HepG2 (cell line): ENCODE results near the gene VPS52. TPM values are rescaled to one million over a fixed set of nuclear protein-coding genes. Genes with fewer than 3 reads are reported as not detected.
A peak's percentile ranks its signal among the peaks of the same experiment; 100 is the strongest.

Source experiments
- ATF7 ChIP-seq, 2 experiments: fragments of 450-650 bp in 1 of 2; sonication (generic) in 1 of 2; formaldehyde crosslinking in 1 of 2; IDR thresholded peaks; 2 replicates each; pipeline versions ENCODE4 v1.4.0 to v1.6.1; 2016 to 2020; ENCODE audit warnings: antibody characterized with exemption in 1 of 2, mild to moderate bottlenecking in 1 of 2, missing genetic modification reagents in 1 of 2
- ATF7-NPFF ChIP-seq: sonication (generic); formaldehyde crosslinking; IDR thresholded peaks from 2 replicates; pipeline ENCODE4 v1.8.1; 2023; ENCODE audit warnings: mild to moderate bottlenecking, low read depth, missing genetic modification reagents, moderate library complexity
- CREM ChIP-seq, 2 experiments: sonication (generic) in 1 of 2; formaldehyde crosslinking in 1 of 2; IDR thresholded peaks; 2 replicates each; pipeline versions ENCODE4 v1.4.0 to v1.6.1; 2016 to 2020; ENCODE audit warnings: antibody characterized with exemption in 1 of 2, mild to moderate bottlenecking in 1 of 2, missing genetic modification reagents in 1 of 2
- ETS1 ChIP-seq: sonication (generic); formaldehyde crosslinking; IDR thresholded peaks from 2 replicates; pipeline ENCODE4 v1.4.0; 2020; ENCODE audit warnings: missing genetic modification reagents
- FOXO1 ChIP-seq: sonication (generic); formaldehyde crosslinking; IDR thresholded peaks from 2 replicates; pipeline ENCODE4 v1.4.0; 2020; ENCODE audit warnings: missing genetic modification reagents
- GABPB1 ChIP-seq: IDR thresholded peaks from 2 replicates; pipeline ENCODE4 v1.6.1; 2016; ENCODE audit warnings: mild to moderate bottlenecking, missing genetic modification reagents, moderate library complexity, missing compliant biosample characterization
- HCFC1 ChIP-seq: fragments of 150-350 bp; IDR thresholded peaks from 2 replicates; pipeline ENCODE4 v1.6.1; 2014; ENCODE audit warnings: low read depth, low read length
- HMG20A ChIP-seq: IDR thresholded peaks from 2 replicates; pipeline ENCODE4 v1.6.1; 2016; ENCODE audit warnings: borderline replicate concordance
- HNRNPH1 ChIP-seq: fragments of 200-400 bp; formaldehyde crosslinking; optimal IDR thresholded peaks from 2 replicates; pipeline ENCODE3; 2017; ENCODE audit warnings: mild to moderate bottlenecking, low read depth, low read length
- JUNB ChIP-seq: sonication (generic); formaldehyde crosslinking; IDR thresholded peaks from 2 replicates; pipeline ENCODE4 v1.8.0; 2022; ENCODE audit warnings: missing genetic modification reagents, mild to moderate bottlenecking, borderline replicate concordance
- KMT2A ChIP-seq: sonication (generic); formaldehyde crosslinking; IDR thresholded peaks from 2 replicates; pipeline ENCODE4 v1.4.0; 2020; ENCODE audit warnings: missing genetic modification reagents
- MAFK ChIP-seq, 2 experiments: IDR thresholded peaks in 1 of 2; conservative IDR thresholded peaks in 1 of 2; 2 replicates each; pipeline ENCODE4 v1.6.1; 2011; ENCODE audit warnings: improper control_type of control experiment in 2 of 2, low read length in 2 of 2
- MIXL1 ChIP-seq: IDR thresholded peaks from 2 replicates; pipeline ENCODE4 v1.6.1; 2016
- MLLT10 ChIP-seq: sonication (generic); formaldehyde crosslinking; IDR thresholded peaks from 2 replicates; pipeline ENCODE4 v1.4.0; 2020; ENCODE audit warnings: missing genetic modification reagents
- NCOA2 ChIP-seq: sonication (generic); formaldehyde crosslinking; IDR thresholded peaks from 2 replicates; pipeline ENCODE4 v1.8.0; 2022; ENCODE audit warnings: inconsistent platforms
- NFE2L2 ChIP-seq: fragments of 150-350 bp; IDR thresholded peaks from 2 replicates; pipeline ENCODE4 v1.6.1; 2014; ENCODE audit warnings: low read length
- NFKBIZ ChIP-seq: IDR thresholded peaks from 2 replicates; pipeline ENCODE4 v1.6.1; 2018; ENCODE audit warnings: missing genetic modification reagents, missing compliant biosample characterization
- PCBP1 ChIP-seq: fragments of 200-400 bp; formaldehyde crosslinking; IDR thresholded peaks from 2 replicates; pipeline ENCODE4 v1.6.1; 2017; ENCODE audit warnings: mild to moderate bottlenecking, low read depth, low read length, borderline replicate concordance
- POLR2A ChIP-seq, 2 experiments: IDR thresholded peaks; 2 replicates each; pipeline ENCODE4 v1.6.1; 2011; ENCODE audit warnings: low read depth in 2 of 2, low read length in 2 of 2, mild to moderate bottlenecking in 1 of 2, moderate library complexity in 1 of 2; ENCODE audit not compliant: insufficient read depth in 1 of 2
- POLR2G ChIP-seq: fragments of 200-400 bp; formaldehyde crosslinking; IDR thresholded peaks from 2 replicates; pipeline ENCODE4 v1.6.1; 2018; ENCODE audit warnings: mild to moderate bottlenecking, low read depth, low read length, moderate library complexity
- PPARG ChIP-seq: conservative IDR thresholded peaks from 2 replicates; pipeline ENCODE4 v1.6.1; 2016; ENCODE audit warnings: missing biosample characterization, missing genetic modification reagents
- SRY ChIP-seq: sonication (generic); formaldehyde crosslinking; IDR thresholded peaks from 2 replicates; pipeline ENCODE4 v1.8.0; 2022; ENCODE audit warnings: mild to moderate bottlenecking, missing genetic modification reagents
- TP53 ChIP-seq: sonication (generic); formaldehyde crosslinking; conservative IDR thresholded peaks from 2 replicates; pipeline ENCODE4 v1.4.0; 2020; ENCODE audit warnings: missing genetic modification reagents
- TRIM24 ChIP-seq: sonication (generic); formaldehyde crosslinking; IDR thresholded peaks from 2 replicates; pipeline ENCODE4 v1.8.0; 2022; ENCODE audit warnings: mild to moderate bottlenecking, missing genetic modification reagents
- WIZ ChIP-seq: sonication (generic); formaldehyde crosslinking; IDR thresholded peaks from 2 replicates; pipeline ENCODE4 v1.5.1; 2020; ENCODE audit warnings: mild to moderate bottlenecking, missing genetic modification reagents
- ZNF207 ChIP-seq: fragments of 450-650 bp; IDR thresholded peaks from 2 replicates; pipeline ENCODE4 v1.6.1; 2016; ENCODE audit warnings: antibody characterized with exemption, borderline replicate concordance
- ZNF430 ChIP-seq: sonication (generic); formaldehyde crosslinking; IDR thresholded peaks from 2 replicates; pipeline ENCODE4 v1.9.0; 2021; ENCODE audit warnings: mild to moderate bottlenecking, missing genetic modification reagents
- ZNF691 ChIP-seq: sonication (generic); formaldehyde crosslinking; IDR thresholded peaks from 2 replicates; pipeline ENCODE4 v1.4.0; 2020; ENCODE audit warnings: missing genetic modification reagents, low read depth, mild to moderate bottlenecking, borderline replicate concordance
- ZNF879 ChIP-seq: sonication (generic); formaldehyde crosslinking; IDR thresholded peaks from 2 replicates; pipeline ENCODE4 v1.8.1; 2023; ENCODE audit warnings: missing genetic modification reagents
- polyA plus RNA-seq, 8 experiments: library from polyadenylated mRNA; depleted of rRNA in 3 of 8; stranded (reverse) in 7 of 8; unstranded in 1 of 8; fragments of >200 nt; fragmentation: Illumina TruSeq in 4 of 8; extraction: Trizol in 4 of 8; gene quantifications; 2 replicates each; pipeline versions ENCODE4 v1.2.1 to v1.2.3, GENCODE V29; 2011 to 2016; ENCODE audit warnings: low read depth in 4 of 8, missing spikeins in 1 of 8, mixed read lengths in 1 of 8; ENCODE audit not compliant: insufficient read depth in 1 of 8
- total RNA-seq, 5 experiments: library from RNA; depleted of rRNA; stranded (reverse); fragments of >200 nt; fragmentation: Illumina TruSeq; extraction: Trizol; gene quantifications; 2 replicates each; pipeline ENCODE4 v1.2.3, GENCODE V29; 2016; ENCODE audit warnings: low read depth in 1 of 5

Gene VPS52
- total and polyA plus RNA-seq, 2 of the 13 experiments (the other 11 are each of a cell fraction or from before 2014, with no cell fraction given): 48.9 to 85.5 TPM

- TF ChIP-seq ZNF691 (CRISPR knock-in tag) (peak; percentile 30; the same call in 1 of the 2 replicates), MAFK (conservative IDR thresholded peaks at IDR 0.05 in 1 of 2, IDR thresholded peaks at IDR 0.05 in 1 of 2; ENCODE audit: low read length in 2 of 2) (no peak), HCFC1 (0 out of 2 replicates have a peak, but pooled peaks have one; percentile 15), TP53 (CRISPR knock-in tag) (no peak), PCBP1 (no peak), PPARG (CRISPR knock-in tag) (no peak), NFE2L2 (no peak), JUNB (CRISPR knock-in tag) (no peak), ETS1 (no peak), GABPB1 (CRISPR knock-in tag) (peak; percentile 67; the same call in 1 of the 2 replicates), TRIM24 (CRISPR knock-in tag) (no peak), WIZ (CRISPR knock-in tag) (0 out of 2 replicates have a peak, but pooled peaks have one; percentile 63), POLR2G (peak; percentile 76; the same call in 1 of the 2 replicates), ZNF879 (CRISPR knock-in tag) (0 out of 2 replicates have a peak, but pooled peaks have one; percentile 47), KMT2A (CRISPR knock-in tag) (peak; percentile 95), ATF7 (IDR thresholded peaks at IDR 0.05) (no peak), ATF7 (CRISPR knock-in tag; IDR thresholded peaks at IDR 0.05) (no peak), MIXL1 (CRISPR knock-in tag) (0 out of 2 replicates have a peak, but pooled peaks have one; percentile 10), ZNF207 (no peak), ZNF430 (CRISPR knock-in tag) (peak; percentile 86), CREM (IDR thresholded peaks at IDR 0.05) (no peak), CREM (CRISPR knock-in tag; IDR thresholded peaks at IDR 0.05) (no peak), HNRNPH1 (peak; percentile 43), MLLT10 (CRISPR knock-in tag) (no peak), POLR2A (IDR thresholded peaks at IDR 0.05; ENCODE audit: insufficient read depth in 1 of 2, low read depth in 2 of 2, low read length in 2 of 2) (peak in 1 of 2 experiments; percentile 81; a peak in 2 of 4 replicates), FOXO1 (CRISPR knock-in tag) (0 out of 2 replicates have a peak, but pooled peaks have one; percentile 6), NFKBIZ (0 out of 2 replicates have a peak, but pooled peaks have one; percentile 25), SRY (CRISPR knock-in tag) (peak; percentile 39), HMG20A (peak; percentile 22; the same call in 1 of the 2 replicates), ATF7-NPFF (CRISPR knock-in tag) (peak; percentile 53; the same call in 1 of the 2 replicates), NCOA2 (CRISPR knock-in tag) (peak; percentile 48; the same call in 1 of the 2 replicates)
These were observed 42.2 kb upstream of the VPS52 start, which contains the start of gene TAPBP (continued) for GRCh38 chr6:33313709-33314514.
